Measurements from ENCODE around the gene RAB11B. TPM values are rescaled to one million over a fixed set of nuclear protein-coding genes. Genes with fewer than 3 reads are reported as not detected.
A peak's percentile ranks its signal among the peaks of the same experiment; 100 is the strongest.

The RAB11B gene
- total RNA-seq, 3 donors from 2014 or later (not counting 1 experiment from before 2014, with no cell fraction given), result 101 to 116 (median 108) TPM

GRCh38 chr19:8393192-8393870, 3.2 kb downstream of the RAB11B start:
- Histone ChIP-seq H3K4me3 (ENCODE audit: low read length) (no peak overlapping the region), H3K4me1 (ENCODE audit: control insufficient read depth, insufficient read depth, low read length) (peaks cover 48% of the 10 kb centered on the region), H3K9me3 (ENCODE audit: control insufficient read depth, insufficient read depth, low read length) (no peaks in the 10 kb centered on the region), H3K27me3 (ENCODE audit: control insufficient read depth, insufficient read depth, low read length) (no peaks in the 10 kb centered on the region), H3K27ac (ENCODE audit: low read length) (no peak overlapping the region), H3K36me3 (ENCODE audit: control insufficient read depth, insufficient read depth, low read length) (peaks cover 2% of the 10 kb centered on the region)
- H3K27me3 Mint-ChIP-seq (ENCODE audit: low read depth in 2 of 2), result no peaks in the 10 kb centered on the region
- no peaks in the 10 kb centered on the region for H3K9me3 Mint-ChIP-seq
- peaks cover 31 to 51% of the 10 kb centered on the region in 2 donors for H3K4me1 Mint-ChIP-seq
- H3K4me3 Mint-ChIP-seq, result peak overlapping the region; percentile 43
- H3K27ac Mint-ChIP-seq, result peak overlapping the region in 1 of 2 donors; percentile 94
- ATAC-seq (no peak), DNase-seq (no peak)
- no peaks in the 10 kb centered on the region for H3K36me3 Mint-ChIP-seq
- intact Hi-C loops (cut with micrococcal nuclease), result no loop called here
- no peak for TF ChIP-seq CTCF (IDR thresholded peaks at IDR 0.05)
- WGBS (ENCODE audit: insufficient coverage), result 90% methylated on average over 8 of the region's 8 CpGs

GRCh38 chr19:8393871-8394250, 3.7 kb downstream of the RAB11B start:
- ATAC-seq, result no peak
- 97% methylated on average over 8 of the region's 8 CpGs for WGBS (ENCODE audit: insufficient coverage)
- Mint-ChIP-seq H3K9me3 (no peaks in the 10 kb centered on the region), H3K36me3 (no peaks in the 10 kb centered on the region), H3K27ac (peak overlapping the region in 1 of 2 donors; percentile 94), H3K4me3 (no peak overlapping the region), H3K27me3 (ENCODE audit: low read depth in 2 of 2) (no peaks in the 10 kb centered on the region), H3K4me1 (peaks cover 31 to 51% of the 10 kb centered on the region in 2 donors)
- no peaks in the 10 kb centered on the region for H3K27me3 ChIP-seq (ENCODE audit: control insufficient read depth, insufficient read depth, low read length)
- no peak for TF ChIP-seq CTCF (IDR thresholded peaks at IDR 0.05)
- peaks cover 2% of the 10 kb centered on the region for H3K36me3 ChIP-seq (ENCODE audit: control insufficient read depth, insufficient read depth, low read length)
- no peak for DNase-seq
- no peak overlapping the region for H3K4me3 ChIP-seq (ENCODE audit: low read length)
- intact Hi-C loops (cut with micrococcal nuclease), result no loop called here
- no peak overlapping the region for H3K27ac ChIP-seq (ENCODE audit: low read length)
- H3K4me1 ChIP-seq (ENCODE audit: control insufficient read depth, insufficient read depth, low read length), result peaks cover 48% of the 10 kb centered on the region
- no peaks in the 10 kb centered on the region for H3K9me3 ChIP-seq (ENCODE audit: control insufficient read depth, insufficient read depth, low read length)

- no peak overlapping the region for H3K4me3 ChIP-seq (ENCODE audit: low read length)
- Mint-ChIP-seq H3K9me3 (no peaks in the 10 kb centered on the region), H3K36me3 (no peaks in the 10 kb centered on the region), H3K27me3 (ENCODE audit: low read depth in 2 of 2) (no peaks in the 10 kb centered on the region), H3K4me1 (peaks cover 31 to 48% of the 10 kb centered on the region in 2 donors), H3K4me3 (no peak overlapping the region), H3K27ac (peak overlapping the region in 1 of 2 donors; percentile 11)
- no peak for ATAC-seq
- DNase-seq, result no peak
- intact Hi-C loops (cut with micrococcal nuclease), result no loop called here
- H3K9me3 ChIP-seq (ENCODE audit: control insufficient read depth, insufficient read depth, low read length), result no peaks in the 10 kb centered on the region
- WGBS (ENCODE audit: insufficient coverage), result 92% methylated on average over 14 of the region's 14 CpGs
- no peaks in the 10 kb centered on the region for H3K27me3 ChIP-seq (ENCODE audit: control insufficient read depth, insufficient read depth, low read length)
- no peak overlapping the region for H3K27ac ChIP-seq (ENCODE audit: low read length)
- H3K36me3 ChIP-seq (ENCODE audit: control insufficient read depth, insufficient read depth, low read length), result peaks cover 9% of the 10 kb centered on the region
- no peak for TF ChIP-seq CTCF (IDR thresholded peaks at IDR 0.05)
- H3K4me1 ChIP-seq (ENCODE audit: control insufficient read depth, insufficient read depth, low read length), result peaks cover 39% of the 10 kb centered on the region
Measured at GRCh38 chr19:8395621-8396082, 5.5 kb downstream of the RAB11B start.

GRCh38 chr19:8396185-8396562, 6.0 kb downstream of the RAB11B start:
- Histone ChIP-seq H3K27ac (ENCODE audit: low read length) (no peak overlapping the region), H3K36me3 (ENCODE audit: control insufficient read depth, insufficient read depth, low read length) (peaks cover 9% of the 10 kb centered on the region), H3K4me1 (ENCODE audit: control insufficient read depth, insufficient read depth, low read length) (peaks cover 34% of the 10 kb centered on the region), H3K9me3 (ENCODE audit: control insufficient read depth, insufficient read depth, low read length) (no peaks in the 10 kb centered on the region), H3K27me3 (ENCODE audit: control insufficient read depth, insufficient read depth, low read length) (no peaks in the 10 kb centered on the region), H3K4me3 (ENCODE audit: low read length) (no peak overlapping the region)
- intact Hi-C loops (cut with micrococcal nuclease), result no loop called here
- ATAC-seq (no peak), DNase-seq (no peak)
- no peak for TF ChIP-seq CTCF (IDR thresholded peaks at IDR 0.05)
- H3K9me3 Mint-ChIP-seq, result no peaks in the 10 kb centered on the region
- H3K4me3 Mint-ChIP-seq, result no peak overlapping the region
- H3K27me3 Mint-ChIP-seq (ENCODE audit: low read depth in 2 of 2), result no peaks in the 10 kb centered on the region
- 92% methylated on average over 7 of the region's 7 CpGs for WGBS (ENCODE audit: insufficient coverage)
- H3K4me1 Mint-ChIP-seq, result peaks cover 27 to 43% of the 10 kb centered on the region in 2 donors
- peak overlapping the region; percentile 53 to 59 for H3K27ac Mint-ChIP-seq
- no peaks in the 10 kb centered on the region for H3K36me3 Mint-ChIP-seq
